Transverse colon (tissue), 4 donors: Measurements from ENCODE around the gene PDE6H.

Source experiments
- EP300 ChIP-seq: sonication (generic); formaldehyde crosslinking; IDR thresholded peaks from one replicate; pipeline ENCODE4 v1.6.1; 2017; ENCODE audit warnings: antibody characterized with exemption, low read depth
- POLR2A ChIP-seq: fragments of 450-650 bp; IDR thresholded peaks from one replicate; pipeline ENCODE4 v1.6.1; 2016; ENCODE audit warnings: antibody characterized with exemption, mild to moderate bottlenecking, moderate library complexity
- POLR2AphosphoS5 ChIP-seq, 3 donors: sonication (generic); formaldehyde crosslinking; IDR thresholded peaks; one replicate each; pipeline ENCODE4 v1.6.1; 2016; ENCODE audit warnings: antibody characterized with exemption in 3 of 3
- TF ChIP-seq, protein P1 (sequence below), 5 experiments: fragments of 200-600 bp in 3 of 5; fragments of 450-650 bp in 2 of 5; sonication (generic) in 3 of 5; IDR thresholded peaks; 1 replicate in 2 of 5; 2 replicates in 3 of 5; pipeline ENCODE4 v1.5.1; 2016 to 2017; ENCODE audit warnings: antibody characterized with exemption in 5 of 5, inconsistent platforms in 3 of 5, mild to moderate bottlenecking in 2 of 5, moderate library complexity in 1 of 5

DNA sequence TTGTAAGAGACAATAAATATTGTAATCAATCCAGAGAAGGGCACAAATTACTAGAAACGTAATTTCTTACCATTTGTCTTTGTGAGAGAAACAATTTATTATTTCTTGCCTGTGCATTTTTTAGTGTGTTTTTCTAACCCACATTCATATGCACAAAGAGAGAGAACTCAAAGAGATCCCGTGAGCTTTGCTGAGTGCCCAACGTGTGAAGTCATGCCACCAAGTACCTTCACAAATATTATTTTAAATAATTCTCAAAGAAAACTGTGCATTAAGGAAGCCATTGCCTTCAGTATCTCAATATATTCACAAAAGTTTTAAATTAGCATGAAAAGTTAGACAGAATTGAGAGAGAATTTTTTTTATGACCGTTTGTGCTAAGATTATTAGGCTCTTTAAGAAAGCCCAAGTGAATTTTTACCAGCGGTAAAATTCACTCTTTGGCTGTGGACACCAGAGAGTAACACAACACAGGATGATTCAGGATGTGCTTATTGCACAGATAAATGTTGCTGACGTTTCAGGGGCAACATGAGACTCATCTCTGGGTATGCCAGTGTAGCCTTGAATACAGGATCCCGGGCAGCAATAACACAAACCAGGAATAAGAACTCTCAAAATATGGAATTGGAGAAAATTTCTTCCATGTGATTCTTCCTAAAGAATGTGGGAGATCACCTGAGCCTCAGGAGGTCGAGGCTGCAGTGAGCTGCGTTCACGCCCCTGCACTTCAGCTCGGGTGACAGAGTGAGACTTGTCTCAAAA lies 14.3 kb upstream of the PDE6H start:
- TF ChIP-seq, protein P1, sequence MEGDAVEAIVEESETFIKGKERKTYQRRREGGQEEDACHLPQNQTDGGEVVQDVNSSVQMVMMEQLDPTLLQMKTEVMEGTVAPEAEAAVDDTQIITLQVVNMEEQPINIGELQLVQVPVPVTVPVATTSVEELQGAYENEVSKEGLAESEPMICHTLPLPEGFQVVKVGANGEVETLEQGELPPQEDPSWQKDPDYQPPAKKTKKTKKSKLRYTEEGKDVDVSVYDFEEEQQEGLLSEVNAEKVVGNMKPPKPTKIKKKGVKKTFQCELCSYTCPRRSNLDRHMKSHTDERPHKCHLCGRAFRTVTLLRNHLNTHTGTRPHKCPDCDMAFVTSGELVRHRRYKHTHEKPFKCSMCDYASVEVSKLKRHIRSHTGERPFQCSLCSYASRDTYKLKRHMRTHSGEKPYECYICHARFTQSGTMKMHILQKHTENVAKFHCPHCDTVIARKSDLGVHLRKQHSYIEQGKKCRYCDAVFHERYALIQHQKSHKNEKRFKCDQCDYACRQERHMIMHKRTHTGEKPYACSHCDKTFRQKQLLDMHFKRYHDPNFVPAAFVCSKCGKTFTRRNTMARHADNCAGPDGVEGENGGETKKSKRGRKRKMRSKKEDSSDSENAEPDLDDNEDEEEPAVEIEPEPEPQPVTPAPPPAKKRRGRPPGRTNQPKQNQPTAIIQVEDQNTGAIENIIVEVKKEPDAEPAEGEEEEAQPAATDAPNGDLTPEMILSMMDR (IDR thresholded peaks at IDR 0.05): no peak
- TF ChIP-seq POLR2A (no peak), EP300 (no peak), POLR2AphosphoS5 (IDR thresholded peaks at IDR 0.05) (no peak)
